T-helper 2 cell treated with Interferon-gamma antibody and Interleukin-4, amounts not matched to agents 100 ng/mL and 5 ng/mL, for 36 hours (primary cell): ENCODE measurements around the gene C12orf57. TPM values are rescaled to one million over a fixed set of nuclear protein-coding genes. Genes with fewer than 3 reads are reported as not detected.
"Not testable (repeated sequence)": the region's sequence is repeated elsewhere in the genome, so short reads cannot be mapped to it uniquely, and the experiment has no call there.

Experiments
- intact Hi-C: fragments of 100-400 bp; cut with micrococcal nuclease; formaldehyde crosslinking; loops from one replicate; pipeline ENCODE4 v1.15.1; 2023
- total RNA-seq: library from RNA; stranded (reverse); gene quantifications from 2 replicates; pipeline ENCODE4 v1.2.3, GENCODE V29; 2022

C12orf57 gene, protein sequence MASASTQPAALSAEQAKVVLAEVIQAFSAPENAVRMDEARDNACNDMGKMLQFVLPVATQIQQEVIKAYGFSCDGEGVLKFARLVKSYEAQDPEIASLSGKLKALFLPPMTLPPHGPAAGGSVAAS
- total RNA-seq, result 135 and 161 TPM in 2 replicates

DNA sequence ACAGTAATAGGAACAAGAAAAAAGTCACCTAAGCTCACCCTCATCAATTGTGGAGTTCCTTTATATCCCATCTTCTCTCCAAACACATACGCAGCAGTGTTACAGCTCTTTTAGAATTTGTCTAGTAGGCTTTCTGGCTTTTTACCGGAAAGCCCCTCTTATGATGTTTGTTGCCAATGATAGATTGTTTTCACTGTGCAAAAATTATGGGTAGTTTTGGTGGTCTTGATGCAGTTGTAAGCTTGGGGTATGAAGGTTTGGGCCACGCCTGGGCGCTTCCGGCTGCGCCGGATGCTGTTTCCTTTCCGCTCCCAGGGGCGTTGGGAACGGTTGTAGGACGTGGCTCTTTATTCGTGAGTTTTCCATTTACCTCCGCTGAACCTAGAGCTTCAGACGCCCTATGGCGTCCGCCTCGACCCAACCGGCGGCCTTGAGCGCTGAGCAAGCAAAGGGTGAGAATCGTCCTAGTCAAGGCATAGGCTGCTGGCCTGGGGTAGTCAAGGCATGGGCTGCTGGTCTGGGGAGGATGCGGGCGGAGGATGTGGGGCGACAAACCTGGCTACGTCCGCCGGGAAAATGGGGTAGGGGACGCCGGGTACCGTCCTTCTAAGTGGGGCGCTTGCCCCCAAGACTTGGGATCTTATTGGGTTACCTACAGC, at the start of gene C12orf57, which contains the start of gene RNU7-1:
TSS of gene C12orf57 (plus strand) at position 301 of the 659 bp plus-strand sequence. CDS start at position 401, 100 bp downstream.
TSS of gene RNU7-1 (plus strand) at position 95 of the 659 bp plus-strand sequence.
- intact Hi-C loops, result loop anchor here (1.0 to 2.0 kb wide), 9 partner anchors 9 to 169 kb away; partner anchors contain the start of genes C1R, EMG1, LPCAT3 and PHB2

DNA sequence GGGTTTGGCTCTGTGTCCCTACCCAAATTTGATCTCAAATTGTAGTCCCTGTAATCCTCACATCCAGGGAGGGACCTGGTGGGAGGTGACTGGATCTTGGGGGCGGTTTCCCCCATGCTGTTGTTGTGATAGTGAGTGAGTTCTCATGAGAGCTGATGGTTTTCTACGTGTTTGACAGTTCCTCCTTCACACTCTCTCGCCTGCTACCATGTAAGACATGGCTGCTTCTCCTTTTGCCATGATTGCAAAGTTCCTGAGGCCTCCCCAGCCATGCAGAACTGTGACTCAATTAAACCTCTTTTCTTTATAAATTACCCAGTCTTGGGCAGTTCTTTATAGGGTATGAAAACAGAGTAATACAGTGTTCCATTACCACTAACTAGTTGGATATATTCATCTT, 49.5 kb upstream of the C12orf57 start:
- intact Hi-C loops, result no loop called here

DNA sequence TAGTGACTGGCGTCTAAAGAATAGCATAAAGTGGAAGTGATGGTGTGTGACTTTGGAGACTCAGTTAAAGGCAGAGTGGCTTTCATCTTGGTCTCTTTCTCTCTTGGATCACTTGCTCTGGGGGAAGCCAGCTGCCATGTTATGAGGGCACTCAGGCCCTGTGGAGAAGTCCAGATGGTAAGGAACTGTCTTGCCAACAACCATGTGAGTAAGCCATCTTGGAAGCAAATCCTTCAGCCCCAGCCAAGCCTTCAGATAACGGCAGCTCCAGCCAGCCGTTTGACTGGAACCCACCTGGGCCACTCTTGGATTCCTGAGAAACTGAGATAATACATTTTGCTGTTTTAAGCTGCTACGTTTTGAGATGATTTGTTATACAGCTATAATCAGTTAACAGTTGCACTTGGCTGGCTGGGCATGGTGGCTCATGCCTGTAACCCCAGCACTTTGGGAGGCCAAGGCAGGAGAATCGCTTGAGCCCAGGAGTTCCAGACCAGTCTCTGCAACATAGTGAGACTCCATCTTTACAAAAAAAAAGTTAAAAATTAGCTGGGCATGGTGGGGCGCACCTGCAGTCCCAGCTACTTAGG, 46.9 kb upstream of the C12orf57 start:
- intact Hi-C loops, result no loop called here

DNA sequence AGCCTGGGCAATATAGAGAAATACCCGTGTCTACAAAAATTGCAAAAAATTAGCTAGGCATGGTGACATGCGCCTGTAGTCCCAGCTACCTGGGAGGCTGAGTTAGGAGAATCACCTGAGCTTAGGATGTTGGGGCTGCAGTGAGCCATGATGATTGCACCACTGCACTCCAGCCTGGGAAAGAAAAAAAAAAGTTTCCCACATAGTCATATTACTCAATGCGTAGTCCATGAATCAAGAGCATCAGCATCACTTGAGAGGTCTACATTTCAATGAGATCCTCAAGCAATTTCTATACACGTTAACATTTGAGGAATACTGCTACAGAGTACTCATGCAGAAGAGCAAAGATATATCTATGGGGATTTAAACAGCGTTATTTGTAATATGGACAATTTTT, 44.4 kb upstream of the C12orf57 start:
- intact Hi-C loops, result no loop called here

DNA sequence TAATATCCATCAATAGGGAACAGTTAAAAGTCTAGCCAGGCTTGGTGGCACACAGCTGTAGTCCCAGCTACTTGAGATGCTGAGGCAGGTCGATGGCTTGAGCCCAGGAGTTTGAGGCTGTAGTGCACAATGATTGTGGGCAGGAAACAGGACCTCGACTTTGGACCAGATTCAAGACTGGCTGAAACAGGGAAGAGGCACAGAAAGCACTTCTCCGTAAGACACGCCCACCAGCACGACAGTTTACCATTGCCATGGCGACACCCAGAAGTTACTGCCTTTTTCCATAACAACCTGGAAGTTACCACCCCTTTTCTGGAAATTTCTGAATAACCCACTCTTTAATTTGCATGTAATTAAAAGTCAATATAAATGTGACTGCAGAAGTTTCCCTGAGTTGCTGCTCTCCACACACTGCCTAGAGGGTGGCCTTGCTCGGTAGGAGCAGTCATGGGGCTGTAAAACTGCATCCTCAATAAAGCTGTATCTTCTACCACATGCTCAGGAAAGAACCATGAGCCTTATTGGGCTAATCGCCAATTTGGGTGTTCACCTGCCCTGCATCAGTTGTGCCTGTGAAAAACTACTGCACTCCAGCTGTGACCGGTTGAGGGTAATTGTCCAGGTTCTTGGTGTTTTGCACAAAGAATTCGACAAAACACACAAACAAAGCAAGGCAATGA, 43.8 kb upstream of the C12orf57 start:
- intact Hi-C loops, result no loop called here

DNA sequence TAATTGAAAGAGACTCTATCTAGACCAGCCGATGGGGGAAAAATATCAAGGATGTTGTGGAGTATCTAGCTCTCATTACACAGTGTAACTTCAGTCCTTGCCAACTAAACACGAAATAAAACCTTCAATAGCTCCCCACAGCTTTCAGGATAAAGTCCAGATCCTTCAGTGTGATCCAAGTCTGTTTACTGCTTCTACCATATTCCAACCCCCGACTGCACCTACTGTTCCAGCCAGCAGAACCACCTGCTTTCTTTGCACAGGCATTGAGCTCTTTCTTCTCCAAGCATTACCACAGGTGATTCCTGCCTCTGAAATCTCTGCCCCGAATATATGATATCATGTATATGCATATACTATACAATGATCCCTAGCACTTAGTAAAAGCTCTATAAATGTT, 41.4 kb upstream of the C12orf57 start:
- intact Hi-C loops, result no loop called here

DNA sequence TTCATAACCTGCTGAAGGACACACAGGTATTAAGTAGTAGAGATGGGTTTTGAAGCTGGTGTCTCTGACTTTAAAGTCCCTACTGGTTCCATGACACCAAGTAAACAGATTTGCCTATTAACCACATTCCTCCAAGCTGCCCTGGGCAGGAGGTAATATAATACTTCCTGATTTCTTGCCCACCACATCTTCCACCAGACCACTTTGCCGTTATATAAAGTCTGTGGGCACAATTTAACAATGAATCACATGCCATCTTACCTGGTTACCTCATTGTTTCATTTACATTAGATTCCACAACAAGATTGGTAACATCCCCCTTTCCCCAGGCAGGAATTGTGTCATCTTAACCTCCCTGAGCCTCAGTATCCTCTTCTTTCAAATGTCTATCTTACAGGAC, 40.1 kb upstream of the C12orf57 start:
- intact Hi-C loops, result loop anchor here (1.0 to 2.0 kb wide), 6 partner anchors 11 to 240 kb away; partner anchors contain the start of genes ENO2, ING4, SPSB2 and USP5

DNA sequence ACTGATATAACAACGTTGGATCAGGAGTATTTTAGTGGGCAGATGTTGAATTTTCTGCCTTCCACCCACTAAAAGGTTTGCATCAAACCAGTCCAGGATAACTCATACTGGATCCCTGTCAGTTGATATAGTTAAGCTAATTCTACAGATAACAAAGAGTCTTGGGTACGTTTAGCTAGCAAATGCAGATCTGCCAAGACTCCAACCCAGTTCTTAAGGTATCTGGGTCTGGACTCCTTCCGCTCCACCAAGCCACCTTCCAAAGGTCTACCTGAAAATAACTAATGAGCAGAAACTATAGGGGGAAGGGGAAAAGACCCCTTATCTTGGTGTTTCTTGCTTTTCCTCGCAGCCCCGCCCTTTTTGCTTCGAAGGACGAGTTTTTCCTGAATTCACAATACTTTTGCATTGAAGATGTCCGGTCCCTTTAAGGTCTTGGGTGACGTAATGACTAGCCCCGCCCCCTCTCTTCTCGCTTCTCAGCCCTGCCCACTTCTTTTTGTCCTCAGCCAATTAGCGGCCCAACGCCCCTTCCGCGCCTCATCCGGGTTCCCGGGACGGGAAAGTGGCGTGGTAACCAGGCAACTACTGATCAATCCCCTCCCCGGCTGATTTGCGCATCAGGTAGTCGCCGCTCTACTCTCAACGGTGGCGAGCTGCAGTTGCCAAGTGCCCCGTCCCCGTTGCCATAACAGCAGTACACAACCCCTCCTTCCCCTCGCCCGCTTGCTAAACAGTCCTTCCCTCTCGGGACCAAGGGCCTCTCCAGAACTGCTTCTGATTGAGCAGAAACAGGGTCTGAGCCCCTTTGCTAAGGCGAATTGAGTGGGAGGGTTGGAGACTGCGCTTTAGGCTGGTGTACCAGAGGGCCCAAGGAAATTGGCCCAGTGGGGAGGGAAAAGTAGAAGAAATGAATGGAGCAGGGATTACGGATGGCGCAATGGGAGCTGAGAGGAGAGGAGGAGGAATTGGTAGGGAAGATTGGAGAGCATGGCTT, 39.2 kb upstream of the C12orf57 start, which contains the start of gene LRRC23:
TSS of gene LRRC23 (plus strand) at position 543 of the 997 bp plus-strand sequence. CDS start 812 bp downstream, outside the sequence.
- intact Hi-C loops, result loop anchor here (1.0 to 2.0 kb wide), 6 partner anchors 10 to 241 kb away; partner anchors contain the start of genes ENO2, ING4, SPSB2 and USP5

DNA sequence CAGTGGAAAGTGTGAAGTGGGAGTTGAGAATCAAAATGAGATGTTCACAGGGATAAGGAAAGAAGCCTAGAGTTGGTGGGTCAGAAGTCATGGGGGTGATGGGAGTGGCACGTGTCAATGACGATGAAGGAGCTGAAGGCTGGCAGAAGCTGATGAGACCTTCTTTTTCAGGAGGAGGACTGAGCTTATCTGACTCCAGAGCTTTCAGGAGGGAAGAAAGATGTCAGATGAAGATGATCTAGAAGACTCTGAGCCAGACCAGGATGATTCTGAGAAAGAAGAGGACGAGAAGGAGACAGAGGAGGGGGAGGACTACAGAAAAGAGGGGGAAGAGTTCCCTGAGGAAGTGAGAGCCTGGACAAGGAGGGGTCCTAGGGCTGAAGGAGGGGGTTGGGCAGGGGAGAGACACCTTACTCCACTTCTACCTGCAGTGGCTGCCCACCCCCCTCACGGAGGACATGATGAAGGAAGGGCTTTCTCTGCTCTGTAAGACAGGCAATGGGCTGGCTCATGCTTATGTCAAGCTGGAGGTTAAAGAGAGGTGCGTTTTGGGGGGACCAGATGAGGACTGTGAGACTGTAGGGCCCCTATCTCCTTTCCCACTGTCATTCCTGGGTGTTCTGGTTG, 38.3 kb upstream of the C12orf57 start:
- intact Hi-C loops, result loop anchor here (2.0 kb wide), 1 partner anchor 33 kb away; no protein-coding TSS in a partner anchor

DNA sequence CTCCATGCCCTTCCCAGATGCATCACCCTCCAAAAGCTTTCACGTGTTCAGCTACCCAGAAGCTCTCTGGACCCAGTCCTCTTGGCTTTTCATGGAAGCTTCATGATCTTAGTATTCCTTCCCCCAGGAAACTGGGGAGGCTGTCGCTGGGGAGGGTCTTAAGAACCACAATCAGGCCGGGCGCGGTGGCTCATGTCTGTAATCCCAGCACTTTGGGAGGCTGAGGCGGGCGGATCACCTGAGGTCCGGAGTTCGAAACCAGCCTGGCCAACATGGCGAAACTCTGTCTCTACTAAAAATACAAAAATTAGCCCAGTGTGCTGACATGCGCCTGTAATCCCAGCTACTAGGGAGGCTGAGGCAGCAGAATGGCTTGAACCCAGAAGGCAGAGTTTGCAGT, 35.7 kb upstream of the C12orf57 start:
- intact Hi-C loops, result not testable (repeated sequence)

DNA sequence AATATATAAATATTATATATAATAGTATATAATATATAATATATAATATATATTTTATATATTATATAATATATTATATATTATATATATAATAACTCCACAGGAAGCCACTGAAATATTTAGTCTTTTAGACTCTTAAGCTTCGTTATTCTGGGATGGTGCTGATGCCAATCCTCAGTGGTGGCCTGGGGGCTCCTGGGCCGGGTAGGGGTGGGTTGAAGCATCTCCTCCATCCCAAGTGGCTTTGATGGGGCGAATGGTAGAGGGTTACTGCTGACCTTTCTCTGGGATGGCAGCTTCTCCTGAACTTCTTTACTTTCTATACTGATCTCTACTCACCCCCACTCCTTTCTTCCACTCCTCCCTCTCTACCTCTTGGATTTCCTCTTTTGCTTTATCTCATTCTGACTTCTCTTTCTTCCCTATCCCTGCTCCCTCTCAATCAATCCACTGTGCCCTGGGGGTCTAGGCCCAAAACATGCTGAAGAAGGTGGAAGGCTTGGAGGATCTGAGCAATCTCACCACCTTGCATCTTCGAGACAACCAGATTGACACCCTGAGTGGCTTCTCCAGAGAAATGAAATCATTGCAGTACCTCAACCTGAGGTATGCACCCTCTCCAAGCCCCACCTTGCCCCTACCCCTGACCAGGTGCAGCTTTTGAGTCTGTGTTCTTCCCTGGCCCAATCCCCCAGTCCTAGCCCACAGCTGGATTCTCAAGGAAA, 34.2 kb upstream of the C12orf57 start:
- intact Hi-C loops, result no loop called here

DNA sequence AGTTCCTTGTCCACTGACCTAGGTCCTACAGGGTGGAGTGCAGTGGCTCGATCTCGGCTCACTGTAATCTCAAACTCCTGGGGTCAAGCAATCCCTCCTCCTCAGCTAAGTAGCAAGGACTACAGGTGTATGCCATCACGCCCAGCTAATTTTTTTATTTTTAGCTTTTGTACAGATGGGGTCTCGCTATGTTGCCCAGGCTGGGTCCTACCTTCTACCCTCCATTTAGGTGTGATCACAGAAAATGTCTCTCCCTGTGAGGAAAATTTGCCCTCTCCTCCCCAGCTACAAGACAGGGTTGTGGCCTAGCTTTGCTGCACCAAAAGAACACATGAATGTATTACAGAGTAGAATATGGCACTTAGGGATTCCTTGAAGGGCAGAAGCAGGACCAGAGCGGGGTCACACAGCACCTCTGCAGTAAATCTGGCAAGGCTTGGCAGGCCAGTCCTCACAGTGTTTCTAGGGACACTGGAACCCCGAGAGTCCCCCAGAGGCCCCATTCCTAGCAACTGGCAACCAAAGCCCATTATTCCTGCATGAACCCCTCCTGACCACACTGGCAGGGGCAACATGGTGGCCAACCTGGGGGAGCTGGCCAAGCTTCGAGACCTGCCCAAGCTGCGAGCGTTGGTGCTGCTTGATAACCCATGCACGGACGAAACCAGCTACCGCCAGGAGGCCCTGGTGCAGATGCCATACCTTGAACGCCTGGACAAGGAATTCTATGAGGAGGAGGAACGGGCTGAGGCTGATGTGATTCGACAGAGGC, 31.5 kb upstream of the C12orf57 start:
- intact Hi-C loops, result no loop called here

DNA sequence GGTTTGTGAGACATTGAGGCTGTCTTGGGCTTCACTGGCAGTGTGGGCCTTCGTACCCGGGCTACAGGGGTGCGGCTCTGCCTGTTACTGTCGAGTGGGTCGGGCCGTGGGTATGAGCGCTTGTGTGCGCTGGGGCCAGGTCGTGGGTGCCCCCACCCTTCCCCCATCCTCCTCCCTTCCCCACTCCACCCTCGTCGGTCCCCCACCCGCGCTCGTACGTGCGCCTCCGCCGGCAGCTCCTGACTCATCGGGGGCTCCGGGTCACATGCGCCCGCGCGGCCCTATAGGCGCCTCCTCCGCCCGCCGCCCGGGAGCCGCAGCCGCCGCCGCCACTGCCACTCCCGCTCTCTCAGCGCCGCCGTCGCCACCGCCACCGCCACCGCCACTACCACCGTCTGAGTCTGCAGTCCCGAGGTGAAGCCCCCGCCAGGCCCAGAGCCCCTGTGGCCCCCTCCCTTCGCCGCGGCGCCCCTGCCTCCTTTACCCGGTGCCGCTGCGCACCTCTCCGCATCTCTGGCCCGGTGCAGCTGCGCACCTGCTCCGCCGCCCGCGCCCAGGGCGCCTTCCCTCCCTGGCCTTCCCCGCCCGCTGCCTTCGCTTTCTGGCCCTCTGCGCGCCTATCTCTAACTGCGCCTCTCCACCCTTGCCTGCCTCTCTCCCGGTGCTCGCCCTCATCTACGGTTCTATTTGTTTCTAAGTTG, 29.4 kb upstream of the C12orf57 start, which contains the start of gene ENO2:
TSS of gene ENO2 (plus strand) at position 335 of the 701 bp plus-strand sequence. CDS start 1,253 bp downstream, outside the sequence.
- intact Hi-C loops, result loop anchor here (1.0 kb wide), 3 partner anchors 10 to 41 kb away; partner anchors contain the start of genes LRRC23 and SPSB2

DNA sequence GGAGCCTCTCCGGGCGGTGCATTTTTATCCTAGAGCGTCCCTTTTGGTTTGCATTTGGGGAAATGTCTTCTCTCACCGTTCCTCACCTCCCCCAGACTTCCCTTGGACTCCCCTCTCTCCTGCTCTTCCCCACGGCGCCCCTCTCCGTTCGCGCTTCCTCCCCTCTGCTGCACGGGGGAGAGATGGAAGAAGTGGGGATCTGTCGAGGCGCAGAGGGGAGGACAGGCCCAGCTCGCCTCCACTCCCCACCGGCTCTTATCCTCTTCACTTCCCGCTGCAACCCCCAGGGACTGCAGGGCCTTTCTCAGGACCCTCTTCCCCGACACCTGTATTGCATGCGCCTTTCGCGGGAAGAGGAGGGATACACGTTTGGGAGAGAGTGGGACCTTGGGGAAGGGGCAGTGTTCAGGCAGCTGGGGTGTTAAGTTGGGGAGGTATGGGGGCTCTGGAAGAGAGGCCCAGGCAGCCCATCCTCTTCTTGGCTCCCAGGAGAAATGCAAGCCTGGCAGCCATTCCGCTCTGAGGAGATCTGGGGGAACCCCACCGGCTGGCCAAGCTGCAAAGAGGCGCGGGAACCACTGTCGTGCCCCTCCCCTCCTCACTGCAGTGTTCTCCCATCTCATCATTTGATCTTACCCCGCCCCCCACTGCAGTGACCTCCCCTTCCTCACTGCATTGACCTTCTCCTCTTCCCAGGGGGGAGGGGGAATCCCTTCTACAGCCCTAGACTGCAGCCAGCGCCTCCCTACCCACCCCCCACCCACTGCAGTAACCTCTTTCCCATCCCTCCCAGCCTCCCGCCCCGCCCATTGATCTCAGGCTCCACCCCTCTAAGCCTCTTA, 28.7 kb upstream of the C12orf57 start:
- intact Hi-C loops, result loop anchor here (1.0 kb wide), 3 partner anchors 11 to 42 kb away; partner anchors contain the start of genes LRRC23 and SPSB2

DNA sequence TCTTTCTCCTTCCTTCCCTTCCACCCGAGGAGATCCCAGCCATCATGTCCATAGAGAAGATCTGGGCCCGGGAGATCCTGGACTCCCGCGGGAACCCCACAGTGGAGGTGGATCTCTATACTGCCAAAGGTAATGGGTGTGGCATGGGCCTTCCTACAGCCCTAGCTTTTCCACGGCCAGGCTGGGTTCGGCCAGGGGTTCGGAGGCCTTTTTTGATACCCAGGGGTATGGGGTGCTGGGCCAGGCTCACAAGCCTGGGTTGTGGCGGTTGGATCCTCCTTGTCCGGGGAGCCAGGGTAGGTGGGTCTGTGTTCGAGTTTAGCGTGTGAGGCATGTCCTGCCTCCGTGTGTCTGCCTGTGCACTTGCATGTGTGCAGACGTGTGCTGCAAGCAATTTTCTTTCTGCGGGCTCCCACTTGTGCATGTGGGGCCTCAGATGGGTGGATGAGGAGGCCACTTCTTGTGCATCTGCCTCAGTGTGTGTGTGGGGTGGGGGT, 28.0 kb upstream of the C12orf57 start:
- intact Hi-C loops, result no loop called here

DNA sequence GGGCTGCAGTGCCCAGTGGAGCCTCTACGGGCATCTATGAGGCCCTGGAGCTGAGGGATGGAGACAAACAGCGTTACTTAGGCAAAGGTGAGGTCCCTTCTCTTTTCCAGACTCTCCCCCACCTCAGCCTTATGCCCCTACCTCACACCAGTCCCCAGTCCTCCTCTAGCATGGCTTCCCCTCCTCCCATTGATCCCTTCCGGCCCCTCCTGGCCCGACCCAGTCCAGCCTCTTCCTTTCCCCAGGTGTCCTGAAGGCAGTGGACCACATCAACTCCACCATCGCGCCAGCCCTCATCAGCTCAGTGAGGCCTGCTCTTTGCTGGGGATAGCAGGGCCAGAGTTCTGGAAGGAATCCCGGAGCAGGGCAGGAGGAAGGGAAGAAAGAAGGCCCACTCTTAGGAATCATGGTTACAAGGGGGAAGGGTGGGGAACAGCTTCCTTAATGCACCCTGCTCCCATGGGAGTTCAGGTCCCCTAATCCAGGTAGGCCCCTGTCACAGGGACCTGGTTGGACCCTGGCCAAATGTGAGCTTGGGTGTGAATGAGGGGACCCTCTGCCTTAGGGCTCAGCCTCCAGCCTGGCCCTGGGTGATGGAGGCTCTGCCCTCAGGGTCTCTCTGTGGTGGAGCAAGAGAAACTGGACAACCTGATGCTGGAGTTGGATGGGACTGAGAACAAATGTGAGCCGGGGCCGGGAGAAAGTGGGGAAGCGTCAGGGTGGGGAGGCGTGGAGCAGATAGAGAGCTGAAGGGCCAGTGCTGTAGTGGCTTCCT, 27.2 kb upstream of the C12orf57 start:
- intact Hi-C loops, result no loop called here
